ENCODE results near the gene SYPL1. TPM values are rescaled to one million over a fixed set of nuclear protein-coding genes. Genes with fewer than 3 reads are reported as not detected.

Gene SYPL1
- total RNA-seq, 1 donor from 2014 or later = 58.3 TPM

GRCh38 chr7:106125417-106125816 lies 13.3 kb upstream of the SYPL1 start:
- no peak for DNase-seq (ENCODE audit: low spot score)
- intact Hi-C loops (cut with DNase I) = no loop called here

- intact Hi-C loops (cut with DNase I) = no loop called here
- no peak for DNase-seq (ENCODE audit: low spot score)
Observed at GRCh38 chr7:106124186-106124585, 12.1 kb upstream of the SYPL1 start.

- intact Hi-C loops (cut with DNase I) = no loop called here
- no peak for DNase-seq (ENCODE audit: low spot score)
Observed at GRCh38 chr7:106122713-106123112, 10.6 kb upstream of the SYPL1 start.

GRCh38 chr7:106121189-106121810 lies 9.2 kb upstream of the SYPL1 start:
- intact Hi-C loops (cut with DNase I) = no loop called here
- no peak for DNase-seq (ENCODE audit: low spot score)

- intact Hi-C loops (cut with DNase I) = no loop called here
- DNase-seq (ENCODE audit: low spot score) = no peak
Observed at GRCh38 chr7:106120500-106120899, 8.4 kb upstream of the SYPL1 start.

- intact Hi-C loops (cut with DNase I) = no loop called here
- no peak for DNase-seq (ENCODE audit: low spot score)
Observed at GRCh38 chr7:106119719-106120118, 7.6 kb upstream of the SYPL1 start.

- intact Hi-C loops (cut with DNase I) = no loop called here
- DNase-seq (ENCODE audit: low spot score) = no peak
Observed at GRCh38 chr7:106117786-106118544, 5.9 kb upstream of the SYPL1 start.

GRCh38 chr7:106116161-106116704 lies 4.1 kb upstream of the SYPL1 start:
- intact Hi-C loops (cut with DNase I) = no loop called here
- no peak for DNase-seq (ENCODE audit: low spot score)

GRCh38 chr7:106114716-106115383 lies 2.7 kb upstream of the SYPL1 start:
- intact Hi-C loops (cut with DNase I) = loop anchor here (5.0 kb wide), 1 partner anchor 37 kb away; no protein-coding TSS in a partner anchor

GRCh38 chr7:106112972-106113421 lies 885 bp upstream of the SYPL1 start:
- intact Hi-C loops (cut with DNase I) = loop anchor here (2.0 to 5.0 kb wide), 2 partner anchors 39 to 48 kb away; no protein-coding TSS in a partner anchor
- DNase-seq (ENCODE audit: low spot score) = no peak

More at GRCh38 chr7:106114716-106115383, 2.7 kb upstream of the SYPL1 start:
- no peak for DNase-seq (ENCODE audit: low spot score)

- peak; percentile 85 for DNase-seq (ENCODE audit: low spot score)
- intact Hi-C loops (cut with DNase I) = loop anchor here (2.0 to 5.0 kb wide), 2 partner anchors 41 to 47 kb away; no protein-coding TSS in a partner anchor
Observed at GRCh38 chr7:106111655-106112117, 426 bp downstream of the SYPL1 start.

GRCh38 chr7:106110885-106111654 lies 1.0 kb downstream of the SYPL1 start:
- intact Hi-C loops (cut with DNase I) = loop anchor here (5.0 kb wide), 1 partner anchor 41 kb away; no protein-coding TSS in a partner anchor
- DNase-seq (ENCODE audit: low spot score) = no peak

- DNase-seq (ENCODE audit: low spot score) = no peak
- intact Hi-C loops (cut with DNase I) = loop anchor here (5.0 kb wide), 1 partner anchor 42 kb away; no protein-coding TSS in a partner anchor
Observed at GRCh38 chr7:106110238-106110560, 1.9 kb downstream of the SYPL1 start.

- DNase-seq (ENCODE audit: low spot score) = no peak
- intact Hi-C loops (cut with DNase I) = loop anchor here (5.0 kb wide), 1 partner anchor 43 kb away; no protein-coding TSS in a partner anchor
Observed at GRCh38 chr7:106109521-106110237, 2.4 kb downstream of the SYPL1 start.

GRCh38 chr7:106108991-106109390 lies 3.1 kb downstream of the SYPL1 start:
- intact Hi-C loops (cut with DNase I) = no loop called here
- no peak for DNase-seq (ENCODE audit: low spot score)

- intact Hi-C loops (cut with DNase I) = no loop called here
Observed at GRCh38 chr7:106104721-106105260, 7.3 kb downstream of the SYPL1 start.

GRCh38 chr7:106102387-106102966 lies 9.6 kb downstream of the SYPL1 start:
- no peak for DNase-seq (ENCODE audit: low spot score)
- intact Hi-C loops (cut with DNase I) = no loop called here

More at GRCh38 chr7:106104721-106105260, 7.3 kb downstream of the SYPL1 start:
- no peak for DNase-seq (ENCODE audit: low spot score)

GRCh38 chr7:106101726-106102125 lies 10.4 kb downstream of the SYPL1 start:
- no peak for DNase-seq (ENCODE audit: low spot score)
- intact Hi-C loops (cut with DNase I) = no loop called here
